ENCODE results near the gene LRRC75A. TPM values are rescaled to one million over a fixed set of nuclear protein-coding genes. Genes with fewer than 3 reads are reported as not detected.

The LRRC75A gene
- polyA plus RNA-seq, 1 donor from 2014 or later = 0.53 TPM

GRCh38 chr17:16463358-16464302, 28.4 kb downstream of the LRRC75A start:
- H2AFZ ChIP-seq (ENCODE audit: low read depth, low read length) = no peak overlapping the region
- no peak overlapping the region for H3K4me3 ChIP-seq (ENCODE audit: low read length)
- H3K27ac ChIP-seq (ENCODE audit: low read length) = no peak overlapping the region
- no peaks in the 10 kb centered on the region for H3K9me3 ChIP-seq (ENCODE audit: low read length)
- H4K20me1 ChIP-seq (ENCODE audit: insufficient read depth) = no peaks in the 10 kb centered on the region
- no peaks in the 10 kb centered on the region for H3K27me3 ChIP-seq (ENCODE audit: insufficient read depth, low read depth, low read length)
- no peaks in the 10 kb centered on the region for H3K79me2 ChIP-seq (replicated peaks; ENCODE audit: insufficient read depth, low read length)
- H3K4me2 ChIP-seq (ENCODE audit: low read length) = no peak overlapping the region
- no peak for TF ChIP-seq EZH2 (IDR thresholded peaks at IDR 0.05; ENCODE audit: borderline replicate concordance, insufficient read depth, low read length, poor library complexity, severe bottlenecking)
- no peak for TF ChIP-seq RAD21 (conservative IDR thresholded peaks at IDR 0.05)
- no peak for TF ChIP-seq EP300 (conservative IDR thresholded peaks at IDR 0.05; ENCODE audit: poor library complexity, severe bottlenecking)
- TF ChIP-seq, protein P1, sequence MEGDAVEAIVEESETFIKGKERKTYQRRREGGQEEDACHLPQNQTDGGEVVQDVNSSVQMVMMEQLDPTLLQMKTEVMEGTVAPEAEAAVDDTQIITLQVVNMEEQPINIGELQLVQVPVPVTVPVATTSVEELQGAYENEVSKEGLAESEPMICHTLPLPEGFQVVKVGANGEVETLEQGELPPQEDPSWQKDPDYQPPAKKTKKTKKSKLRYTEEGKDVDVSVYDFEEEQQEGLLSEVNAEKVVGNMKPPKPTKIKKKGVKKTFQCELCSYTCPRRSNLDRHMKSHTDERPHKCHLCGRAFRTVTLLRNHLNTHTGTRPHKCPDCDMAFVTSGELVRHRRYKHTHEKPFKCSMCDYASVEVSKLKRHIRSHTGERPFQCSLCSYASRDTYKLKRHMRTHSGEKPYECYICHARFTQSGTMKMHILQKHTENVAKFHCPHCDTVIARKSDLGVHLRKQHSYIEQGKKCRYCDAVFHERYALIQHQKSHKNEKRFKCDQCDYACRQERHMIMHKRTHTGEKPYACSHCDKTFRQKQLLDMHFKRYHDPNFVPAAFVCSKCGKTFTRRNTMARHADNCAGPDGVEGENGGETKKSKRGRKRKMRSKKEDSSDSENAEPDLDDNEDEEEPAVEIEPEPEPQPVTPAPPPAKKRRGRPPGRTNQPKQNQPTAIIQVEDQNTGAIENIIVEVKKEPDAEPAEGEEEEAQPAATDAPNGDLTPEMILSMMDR (IDR thresholded peaks at IDR 0.05; ENCODE audit: poor library complexity, severe bottlenecking) = no peak
- TF ChIP-seq MXI1 (conservative IDR thresholded peaks at IDR 0.05; ENCODE audit: poor library complexity, severe bottlenecking) = no peak
- TF ChIP-seq REST (IDR thresholded peaks at IDR 0.05; ENCODE audit: borderline replicate concordance) = no peak
- TF ChIP-seq POLR2AphosphoS5 (IDR thresholded peaks at IDR 0.05) = no peak
- TF ChIP-seq TAF1 (IDR thresholded peaks at IDR 0.05; ENCODE audit: low read depth) = no peak
- no peak for TF ChIP-seq SMC3 (conservative IDR thresholded peaks at IDR 0.05; ENCODE audit: poor library complexity)
- no peaks in the 10 kb centered on the region for H3F3A ChIP-seq (ENCODE audit: insufficient read depth, low read length, poor library complexity, severe bottlenecking)
- no peaks in the 10 kb centered on the region for H3K9me2 ChIP-seq (ENCODE audit: insufficient read depth, low read length)
- no peak overlapping the region for H3K9ac ChIP-seq (ENCODE audit: low read length)
- H3K36me3 ChIP-seq (ENCODE audit: insufficient read depth, low read length) = no peaks in the 10 kb centered on the region

- H3K79me2 ChIP-seq (replicated peaks; ENCODE audit: insufficient read depth, low read length) = no peaks in the 10 kb centered on the region
- no peak overlapping the region for H3K4me3 ChIP-seq (ENCODE audit: low read length)
- H3K9me3 ChIP-seq (ENCODE audit: low read length) = no peaks in the 10 kb centered on the region
- TF ChIP-seq POLR2AphosphoS5 (IDR thresholded peaks at IDR 0.05) (no peak), MXI1 (conservative IDR thresholded peaks at IDR 0.05; ENCODE audit: poor library complexity, severe bottlenecking) (no peak), SMC3 (conservative IDR thresholded peaks at IDR 0.05; ENCODE audit: poor library complexity) (no peak), EP300 (conservative IDR thresholded peaks at IDR 0.05; ENCODE audit: poor library complexity, severe bottlenecking) (no peak), RAD21 (conservative IDR thresholded peaks at IDR 0.05) (no peak), EZH2 (IDR thresholded peaks at IDR 0.05; ENCODE audit: borderline replicate concordance, insufficient read depth, low read length, poor library complexity, severe bottlenecking) (no peak)
- TF ChIP-seq, protein P1 (IDR thresholded peaks at IDR 0.05; ENCODE audit: poor library complexity, severe bottlenecking) = no peak
- H2AFZ ChIP-seq (ENCODE audit: low read depth, low read length) = no peak overlapping the region
- H4K20me1 ChIP-seq (ENCODE audit: insufficient read depth) = no peaks in the 10 kb centered on the region
- H3K9me2 ChIP-seq (ENCODE audit: insufficient read depth, low read length) = no peaks in the 10 kb centered on the region
- no peak overlapping the region for H3K27ac ChIP-seq (ENCODE audit: low read length)
- no peaks in the 10 kb centered on the region for H3K36me3 ChIP-seq (ENCODE audit: insufficient read depth, low read length)
- H3K9ac ChIP-seq (ENCODE audit: low read length) = no peak overlapping the region
- no peaks in the 10 kb centered on the region for H3K27me3 ChIP-seq (ENCODE audit: insufficient read depth, low read depth, low read length)
- H3K4me2 ChIP-seq (ENCODE audit: low read length) = no peak overlapping the region
- H3F3A ChIP-seq (ENCODE audit: insufficient read depth, low read length, poor library complexity, severe bottlenecking) = no peaks in the 10 kb centered on the region
These were observed 29.7 kb downstream of the LRRC75A start for GRCh38 chr17:16462070-16462864.
